H1 (cell line): ENCODE data around the gene TNNC1. TPM values are rescaled to one million over a fixed set of nuclear protein-coding genes. Genes with fewer than 3 reads are reported as not detected.

Experiments used
- RNF2 ChIP-seq: fragments of 200-900, 300-1000 bp; sonication (generic); IDR thresholded peaks from 2 replicates; pipeline ENCODE4 v1.7.1; 2016; ENCODE audit warnings: borderline replicate concordance, low read depth, mild to moderate bottlenecking, antibody characterized with exemption, low read length; ENCODE audit not compliant: poor library complexity, severe bottlenecking; ENCODE audit errors: missing control alignments
- polyA plus RNA-seq, 7 experiments: library from polyadenylated mRNA; depleted of rRNA in 3 of 7; stranded (reverse) in 5 of 7; unstranded in 2 of 7; fragments of >200 nt in 5 of 7; fragments of 200-250 nt in 2 of 7; gene quantifications; 1 replicate in 5 of 7; 2 replicates in 1 of 7; 4 replicates in 1 of 7; pipeline versions ENCODE4 v1.2.1 to v1.2.3, GENCODE V29; 2011 to 2013; ENCODE audit warnings: missing spikeins in 2 of 7, mixed read lengths in 2 of 7
- total RNA-seq: library from RNA; stranded (reverse); fragmentation: NEBNext Ultra II Directional; extraction: Animal tissue kit (Norgen Biotek cat#: 25700); gene quantifications from 2 replicates; pipeline ENCODE4 v1.2.1, GENCODE V29; 2021

The TNNC1 gene
- total and polyA plus RNA-seq, 2 of the 8 experiments (the other 6 are each of a cell fraction or from before 2014, with no cell fraction given), result 5.8 to 16.4 TPM

- TF ChIP-seq RNF2, result no peak
Measured at GRCh38 chr3:52444860-52445793, 8.7 kb downstream of the TNNC1 start, which contains the start of gene SEMA3G (continued).
